HepG2 (cell line): ENCODE results near the gene LRRC28. TPM values are rescaled to one million over a fixed set of nuclear protein-coding genes. Genes with fewer than 3 reads are reported as not detected.
"Not testable (repeated sequence)": the region's sequence is repeated elsewhere in the genome, so short reads cannot be mapped to it uniquely, and the experiment has no call there.

Source experiments
- ATAC-seq: fragments of 200-7000 bp; cut with Tn5 transposase; 3 replicates; pipeline ENCODE4 v1.9.1; 2020; ENCODE audit warnings: mild to moderate bottlenecking, moderate library complexity
- BruUV-seq: library from RNA; stranded (reverse); fragments of 400-500 nt; replicated peaks from 2 replicates; lab custom pipeline; 2021; lab: Mats Ljungman, UMichigan
- CTCF ChIA-PET: fragments of 300-600 bp; formaldehyde crosslinking; extraction: SDS; loops from one replicate; lab custom pipeline; 2021; ENCODE audit warnings: low total read pairs, inconsistent platforms, low intra/inter-chr PET ratio; lab: Yijun Ruan, JAX
- POLR2A ChIA-PET: fragments of 350-600 bp; sonication (Branson Sonifier 250); formaldehyde crosslinking; loops from one replicate; lab custom pipeline; 2020; ENCODE audit warnings: antibody characterized with exemption, inconsistent platforms; lab: Yijun Ruan, JAX
- DNase-seq: peaks from one replicate; pipeline ENCODE4 v3.0.0-alpha.2; 2015; ENCODE audit warnings: low spot score
- FAIRE-seq: peaks from 3 replicates; lab custom pipeline; 2011; peaks lifted over from hg19 to GRCh38; lab: Jason Lieb, UNC
- H2AFZ ChIP-seq: one replicate; pipeline ENCODE4 v1.6.1; 2011; ENCODE audit warnings: low read length, inconsistent platforms
- H3K27ac ChIP-seq: fragments of 300-600 bp; 3 replicates; pipeline ENCODE4 v1.8.0; 2011; ENCODE audit warnings: mixed run types, mild to moderate bottlenecking, mixed read lengths, low read length, inconsistent platforms; ENCODE audit not compliant: insufficient read depth; ENCODE audit errors: extremely low read length
- H3K27me3 ChIP-seq, 2 experiments: fragments of 200-600 bp in 1 of 2; 2 replicates in 1 of 2; 3 replicates in 1 of 2; pipeline versions ENCODE4 v1.6.0 to v1.8.0; 2011; ENCODE audit warnings: low read length in 2 of 2, mild to moderate bottlenecking in 2 of 2, moderate library complexity in 2 of 2, inconsistent platforms in 1 of 2; ENCODE audit not compliant: insufficient read depth in 2 of 2, control insufficient read depth in 1 of 2
- H3K36me3 ChIP-seq, 2 experiments: fragments of 200-600 bp in 1 of 2; replicated peaks in 1 of 2; 2 replicates in 1 of 2; 3 replicates in 1 of 2; pipeline versions ENCODE4 v1.5.1 to v1.8.0; 2011; ENCODE audit warnings: low read length in 2 of 2, inconsistent platforms in 1 of 2; ENCODE audit not compliant: insufficient read depth in 2 of 2, control insufficient read depth in 1 of 2
- H3K4me1 ChIP-seq: 2 replicates; pipeline ENCODE4 v1.5.1; 2012; ENCODE audit warnings: low read length, inconsistent platforms; ENCODE audit not compliant: insufficient read depth
- H3K4me2 ChIP-seq: 2 replicates; pipeline ENCODE4 v1.6.0; 2011; ENCODE audit warnings: low read depth, low read length, inconsistent platforms
- H3K4me3 ChIP-seq, 3 experiments: fragments of 200-600 bp in 1 of 3; sonication (generic), shearing (Covaris generic) in 1 of 3; replicated peaks in 1 of 3; 2 replicates each; pipeline ENCODE4 v1.5.1; 2011 to 2016; ENCODE audit warnings: low read length in 3 of 3, inconsistent platforms in 2 of 3, low read depth in 2 of 3, mild to moderate bottlenecking in 2 of 3, control low read depth in 1 of 3, mixed read lengths in 1 of 3; ENCODE audit not compliant: insufficient read depth in 1 of 3
- H3K79me2 ChIP-seq: one replicate; pipeline ENCODE4 v1.6.1; 2011; ENCODE audit warnings: low read length, inconsistent platforms; ENCODE audit not compliant: insufficient read depth
- H3K9ac ChIP-seq: 2 replicates; pipeline ENCODE4 v1.6.0; 2011; ENCODE audit warnings: mild to moderate bottlenecking, low read depth, low read length, inconsistent platforms; ENCODE audit not compliant: insufficient read depth
- H3K9me3 ChIP-seq: 2 replicates; pipeline ENCODE4 v1.5.1; 2012; ENCODE audit warnings: mild to moderate bottlenecking, low read length
- H4K20me1 ChIP-seq: 2 replicates; pipeline ENCODE4 v1.6.0; 2011; ENCODE audit warnings: inconsistent platforms, mild to moderate bottlenecking, low read length, moderate library complexity; ENCODE audit not compliant: insufficient read depth
- AKAP8 ChIP-seq: sonication (generic); formaldehyde crosslinking; IDR thresholded peaks from 2 replicates; pipeline ENCODE4 v1.5.1; 2020; ENCODE audit warnings: mild to moderate bottlenecking, missing genetic modification reagents
- GATAD1 ChIP-seq: IDR thresholded peaks from 2 replicates; pipeline ENCODE4 v1.6.1; 2016; ENCODE audit warnings: missing genetic modification reagents, missing compliant biosample characterization
- NFYB ChIP-seq: sonication (generic); formaldehyde crosslinking; IDR thresholded peaks from 2 replicates; pipeline ENCODE4 v1.4.0; 2020; ENCODE audit warnings: missing genetic modification reagents
- RXRA ChIP-seq: sonication (generic); formaldehyde crosslinking; IDR thresholded peaks from 2 replicates; pipeline ENCODE4 v1.5.1; 2020; ENCODE audit warnings: missing genetic modification reagents
- ZNF333 ChIP-seq: sonication (generic); formaldehyde crosslinking; IDR thresholded peaks from 2 replicates; pipeline ENCODE4 v1.4.0; 2020; ENCODE audit warnings: mild to moderate bottlenecking, missing genetic modification reagents, borderline replicate concordance
- ZNF446 ChIP-seq: sonication (generic); formaldehyde crosslinking; IDR thresholded peaks from 2 replicates; pipeline ENCODE4 v1.5.0; 2020; ENCODE audit warnings: mild to moderate bottlenecking, missing genetic modification reagents
- WGBS: methylation state at CpG from one replicate; pipeline ENCODE4 v1.1.6; 2017; ENCODE audit warnings: low lambda C conversion rate; 5-methylcytosine and 5-hydroxymethylcytosine counted together
- in situ Hi-C: cut with HindIII; loops from 2 replicates; pipeline ENCODE4 v1.10.0; 2017; ENCODE audit warnings: low pct_unique_long_range_greater_than_20kb; ENCODE audit not compliant: extremely low pct_ligation_motif_present
- intact Hi-C: fragments of 100-400 bp; cut with micrococcal nuclease; formaldehyde crosslinking; loops from one replicate; pipeline ENCODE4 v1.10.0; 2022; ENCODE audit not compliant: unreplicated experiment
- polyA plus RNA-seq, 8 experiments: library from polyadenylated mRNA; depleted of rRNA in 3 of 8; stranded (reverse) in 7 of 8; unstranded in 1 of 8; fragments of >200 nt; fragmentation: Illumina TruSeq in 4 of 8; extraction: Trizol in 4 of 8; gene quantifications; 2 replicates each; pipeline versions ENCODE4 v1.2.1 to v1.2.3, GENCODE V29; 2011 to 2016; ENCODE audit warnings: low read depth in 4 of 8, missing spikeins in 1 of 8, mixed read lengths in 1 of 8; ENCODE audit not compliant: insufficient read depth in 1 of 8
- total RNA-seq, 5 experiments: library from RNA; depleted of rRNA; stranded (reverse); fragments of >200 nt; fragmentation: Illumina TruSeq; extraction: Trizol; gene quantifications; 2 replicates each; pipeline ENCODE4 v1.2.3, GENCODE V29; 2016; ENCODE audit warnings: low read depth in 1 of 5
- TF ChIP-seq, protein P1 (sequence below): sonication (generic); formaldehyde crosslinking; IDR thresholded peaks from 2 replicates; pipeline ENCODE4 v1.5.1; 2020; ENCODE audit warnings: mild to moderate bottlenecking, missing genetic modification reagents, moderate library complexity

The LRRC28 gene
- total and polyA plus RNA-seq, 2 of the 13 experiments (the other 11 are each of a cell fraction or from before 2014, with no cell fraction given), result 17.5 to 21.3 TPM

DNA sequence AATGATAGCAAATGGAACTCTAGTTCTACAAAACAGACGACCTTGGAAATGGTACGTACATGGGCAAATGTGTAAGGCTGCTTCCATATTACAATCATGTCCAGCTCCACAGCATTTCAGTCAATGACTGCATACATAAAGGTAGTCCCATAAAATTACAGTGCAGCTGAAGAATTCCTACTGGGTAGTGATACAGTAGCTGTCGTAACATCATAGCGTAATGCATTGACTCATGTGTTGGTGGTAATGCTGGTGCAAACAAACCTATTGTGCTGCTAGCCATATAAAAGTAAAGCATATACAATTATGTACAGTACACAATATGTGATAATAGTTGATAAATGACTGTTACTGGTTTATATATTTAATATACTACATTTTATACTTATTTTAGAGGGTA is 20.4 kb upstream of the LRRC28 start:
- Histone ChIP-seq H3K36me3 (peaks cover 5 to 16% of the 10 kb centered on the region in 2 experiments), H3K4me3 (no peak overlapping the region), H3K9me3 (no peaks in the 10 kb centered on the region), H2AFZ (no peak overlapping the region), H3K27ac (no peak overlapping the region), H3K4me1 (no peaks in the 10 kb centered on the region), H3K27me3 (no peaks in the 10 kb centered on the region), H3K9ac (no peak overlapping the region), H3K79me2 (no peaks in the 10 kb centered on the region), H3K4me2 (no peak overlapping the region), H4K20me1 (no peaks in the 10 kb centered on the region)
- TF ChIP-seq AKAP8 (CRISPR knock-in tag) (no peak), ZNF446 (no peak), GATAD1 (no peak)
- over 99% methylated on average over 4 of the region's 4 CpGs for WGBS
- no TSS peak for BruUV-seq
- no peak for FAIRE-seq
- intact Hi-C loops, result no loop called here
- in situ Hi-C loops, result no loop called here
- ATAC-seq, result no peak
- CTCF ChIA-PET, result no interaction called here
- no peak for DNase-seq
- POLR2A ChIA-PET, result no interaction called here

DNA sequence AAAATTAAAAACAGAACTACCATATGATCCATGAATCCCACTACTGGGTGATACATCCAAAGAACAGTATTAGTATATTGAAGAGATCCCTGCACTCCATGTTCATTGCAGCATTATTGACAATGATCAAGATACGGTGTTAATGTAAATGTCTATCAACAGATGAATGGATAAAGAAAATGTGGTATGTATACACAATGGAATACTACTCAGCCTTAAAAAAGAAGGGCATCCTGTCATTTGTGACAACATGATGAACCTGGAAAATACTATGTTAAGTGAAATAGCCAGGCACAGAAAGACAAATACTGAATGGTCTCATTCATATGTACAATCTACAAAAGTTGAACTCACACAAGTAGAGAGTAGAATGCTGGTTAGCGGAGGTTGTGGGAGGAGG is 18.5 kb upstream of the LRRC28 start:
- H3K9me3 ChIP-seq, result no peaks in the 10 kb centered on the region
- CTCF ChIA-PET, result no interaction called here
- WGBS, result 98% methylated on average over 2 of the region's 2 CpGs
- no peak overlapping the region for H3K27ac ChIP-seq
- in situ Hi-C loops, result no loop called here
- intact Hi-C loops, result no loop called here
- H3K4me2 ChIP-seq, result no peak overlapping the region
- H2AFZ ChIP-seq, result no peak overlapping the region
- no peaks in the 10 kb centered on the region for H3K4me1 ChIP-seq
- H4K20me1 ChIP-seq, result no peaks in the 10 kb centered on the region
- BruUV-seq, result no TSS peak
- H3K36me3 ChIP-seq, result peaks cover 1 to 10% of the 10 kb centered on the region in 2 experiments; a peak in 4 of 5 replicates
- no peak for TF ChIP-seq NFYB (CRISPR knock-in tag)
- TF ChIP-seq, protein P1, sequence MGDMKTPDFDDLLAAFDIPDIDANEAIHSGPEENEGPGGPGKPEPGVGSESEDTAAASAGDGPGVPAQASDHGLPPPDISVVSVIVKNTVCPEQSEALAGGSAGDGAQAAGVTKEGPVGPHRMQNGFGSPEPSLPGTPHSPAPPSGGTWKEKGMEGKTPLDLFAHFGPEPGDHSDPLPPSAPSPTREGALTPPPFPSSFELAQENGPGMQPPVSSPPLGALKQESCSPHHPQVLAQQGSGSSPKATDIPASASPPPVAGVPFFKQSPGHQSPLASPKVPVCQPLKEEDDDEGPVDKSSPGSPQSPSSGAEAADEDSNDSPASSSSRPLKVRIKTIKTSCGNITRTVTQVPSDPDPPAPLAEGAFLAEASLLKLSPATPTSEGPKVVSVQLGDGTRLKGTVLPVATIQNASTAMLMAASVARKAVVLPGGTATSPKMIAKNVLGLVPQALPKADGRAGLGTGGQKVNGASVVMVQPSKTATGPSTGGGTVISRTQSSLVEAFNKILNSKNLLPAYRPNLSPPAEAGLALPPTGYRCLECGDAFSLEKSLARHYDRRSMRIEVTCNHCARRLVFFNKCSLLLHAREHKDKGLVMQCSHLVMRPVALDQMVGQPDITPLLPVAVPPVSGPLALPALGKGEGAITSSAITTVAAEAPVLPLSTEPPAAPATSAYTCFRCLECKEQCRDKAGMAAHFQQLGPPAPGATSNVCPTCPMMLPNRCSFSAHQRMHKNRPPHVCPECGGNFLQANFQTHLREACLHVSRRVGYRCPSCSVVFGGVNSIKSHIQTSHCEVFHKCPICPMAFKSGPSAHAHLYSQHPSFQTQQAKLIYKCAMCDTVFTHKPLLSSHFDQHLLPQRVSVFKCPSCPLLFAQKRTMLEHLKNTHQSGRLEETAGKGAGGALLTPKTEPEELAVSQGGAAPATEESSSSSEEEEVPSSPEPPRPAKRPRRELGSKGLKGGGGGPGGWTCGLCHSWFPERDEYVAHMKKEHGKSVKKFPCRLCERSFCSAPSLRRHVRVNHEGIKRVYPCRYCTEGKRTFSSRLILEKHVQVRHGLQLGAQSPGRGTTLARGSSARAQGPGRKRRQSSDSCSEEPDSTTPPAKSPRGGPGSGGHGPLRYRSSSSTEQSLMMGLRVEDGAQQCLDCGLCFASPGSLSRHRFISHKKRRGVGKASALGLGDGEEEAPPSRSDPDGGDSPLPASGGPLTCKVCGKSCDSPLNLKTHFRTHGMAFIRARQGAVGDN, result no peak
- no peak for TF ChIP-seq ZNF333
- TF ChIP-seq RXRA, result no peak
- no peaks in the 10 kb centered on the region for H3K27me3 ChIP-seq
- H3K79me2 ChIP-seq, result no peaks in the 10 kb centered on the region
- no peak overlapping the region for H3K9ac ChIP-seq
- POLR2A ChIA-PET, result no interaction called here
- ATAC-seq, result no peak
- no peak for FAIRE-seq
- no peak for DNase-seq
- no peak overlapping the region for H3K4me3 ChIP-seq

DNA sequence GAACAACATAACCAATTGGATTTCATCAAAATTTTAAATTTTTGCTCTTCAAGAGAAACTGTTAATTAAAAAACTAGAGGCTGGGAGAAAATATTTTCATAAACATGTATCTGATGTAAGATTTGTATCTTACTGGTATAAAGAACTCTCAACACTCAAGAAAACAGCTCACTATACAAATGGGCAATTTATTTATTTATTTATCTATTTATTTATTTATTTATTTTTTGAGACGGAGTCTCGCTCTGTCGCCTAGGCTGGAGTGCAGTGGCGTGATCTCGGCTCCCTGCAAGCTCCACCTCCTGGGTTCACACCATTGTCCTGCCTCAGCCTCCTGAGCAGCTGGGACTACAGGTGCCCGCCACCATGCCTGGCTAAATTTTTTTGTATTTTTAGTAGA is 17.1 kb upstream of the LRRC28 start:
- H2AFZ ChIP-seq, H3K9me3 ChIP-seq, H3K79me2 ChIP-seq, H3K9ac ChIP-seq, intact Hi-C loops, POLR2A ChIA-PET, H3K36me3 ChIP-seq, H3K27me3 ChIP-seq, H3K27ac ChIP-seq, H3K4me2 ChIP-seq, H4K20me1 ChIP-seq, H3K4me3 ChIP-seq, in situ Hi-C loops, ATAC-seq, FAIRE-seq, CTCF ChIA-PET, BruUV-seq, DNase-seq, H3K4me1 ChIP-seq: not testable (repeated sequence)
- WGBS, result 97% methylated on average over 6 of the region's 6 CpGs
